CD1c-positive myeloid dendritic cell (primary cell): ENCODE data around the gene LYRM9.
"Not testable (repeated sequence)": the region's sequence is repeated elsewhere in the genome, so short reads cannot be mapped to it uniquely, and the experiment has no call there.

ENCODE experiments used
- DNase-seq: peaks from one replicate; pipeline ENCODE4 v3.0.0-alpha.2; 2016; ENCODE audit errors: extremely low spot score

Gene LYRM9

DNA sequence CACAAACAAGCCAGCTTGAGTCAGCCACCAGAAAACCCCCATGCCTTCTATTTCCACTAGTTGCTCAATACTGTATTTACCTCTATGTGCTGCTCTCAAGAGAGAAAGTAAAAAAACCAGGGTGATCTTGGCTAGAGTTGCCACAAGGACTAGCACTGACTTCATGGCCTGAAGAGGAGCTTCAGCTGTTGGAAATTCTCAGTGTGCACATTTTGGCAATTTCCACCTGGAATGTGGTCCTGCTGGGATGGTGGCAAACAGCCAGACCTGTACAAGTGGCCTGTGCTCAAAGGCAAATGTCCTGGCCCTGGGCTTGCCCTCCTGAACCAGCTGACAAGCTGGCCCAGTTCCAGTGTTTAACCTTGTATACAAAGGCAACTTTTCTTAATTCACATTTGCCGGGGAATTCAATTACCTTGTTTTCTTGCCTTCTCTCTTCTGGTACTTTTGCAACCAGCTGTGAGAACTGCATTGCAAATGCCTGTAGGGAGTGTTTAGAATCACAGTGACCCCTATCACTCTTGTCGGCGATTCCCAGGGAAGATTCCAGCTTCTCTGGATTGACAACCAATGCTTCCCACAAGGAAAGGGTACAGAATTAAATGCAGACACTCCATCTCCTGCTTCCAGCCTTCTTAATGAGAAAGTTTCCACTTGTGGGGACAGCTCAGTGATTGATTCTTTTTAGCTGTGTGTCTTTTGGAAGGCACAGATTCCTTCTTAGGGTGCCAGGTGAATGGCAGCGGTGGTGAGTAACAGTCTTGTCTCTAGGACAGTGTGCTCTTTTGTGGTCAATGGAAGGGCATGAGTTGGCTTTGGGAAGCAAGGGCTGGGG, 53.4 kb downstream of the LYRM9 start:
- DNase-seq: not testable (repeated sequence)

DNA sequence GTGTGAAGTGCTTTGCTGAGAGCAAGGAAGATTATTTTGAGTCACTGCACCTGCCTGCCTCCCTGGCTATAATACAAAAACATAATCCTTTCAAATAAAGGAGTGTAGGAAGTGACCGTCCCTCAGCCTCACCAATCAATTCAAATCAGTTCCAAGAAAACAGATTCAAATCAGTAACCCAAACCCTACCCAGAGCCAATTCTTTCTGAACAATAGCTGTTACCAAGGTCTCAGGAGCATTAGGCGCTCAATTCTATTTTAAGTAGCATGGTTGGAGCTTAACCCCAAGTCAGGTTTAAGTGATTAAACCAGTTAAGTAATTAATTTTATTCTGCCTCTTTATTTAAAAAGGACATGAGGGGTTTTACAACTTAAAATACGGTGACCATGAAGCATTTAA, 54.6 kb downstream of the LYRM9 start:
- not testable (repeated sequence) for DNase-seq

DNA sequence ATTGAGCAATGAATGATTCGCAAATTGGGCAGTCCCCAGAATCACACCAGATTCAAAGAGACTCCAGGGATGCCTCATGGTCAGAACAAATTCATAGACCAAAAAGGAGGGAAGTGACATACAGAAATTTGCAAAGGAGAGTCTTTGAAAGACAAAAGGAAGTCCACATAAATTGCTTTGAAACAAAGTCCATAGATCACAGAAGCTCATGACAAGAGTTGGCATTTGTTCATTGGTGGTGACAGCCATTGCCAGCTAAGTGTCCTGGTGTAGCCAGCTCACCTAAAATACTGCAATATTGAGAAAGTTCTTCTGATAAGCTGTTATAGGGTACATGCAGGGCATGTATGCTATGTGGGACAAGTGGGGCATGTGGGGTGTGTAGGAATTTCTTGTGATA, 55.4 kb downstream of the LYRM9 start:
- DNase-seq: not testable (repeated sequence)

DNA sequence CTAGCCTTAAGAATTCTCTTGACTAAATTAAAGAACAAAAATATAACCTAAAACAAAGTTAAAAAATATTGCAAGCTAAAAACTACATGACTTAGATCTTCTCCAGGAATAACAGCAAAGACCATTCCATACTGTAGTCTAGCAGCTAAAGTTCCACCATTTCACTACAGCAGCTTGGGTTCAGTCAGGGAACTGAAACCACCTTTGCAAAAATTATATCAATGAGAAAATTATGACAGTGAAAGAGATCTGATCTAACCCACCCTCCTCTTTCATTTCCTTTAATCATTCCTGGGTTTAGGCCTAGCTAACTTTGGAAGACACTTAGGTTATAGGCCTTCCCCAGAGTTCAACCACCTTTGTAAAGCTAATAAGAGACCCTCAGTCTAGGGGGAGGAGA, 56.5 kb downstream of the LYRM9 start:
- DNase-seq: no peak

DNA sequence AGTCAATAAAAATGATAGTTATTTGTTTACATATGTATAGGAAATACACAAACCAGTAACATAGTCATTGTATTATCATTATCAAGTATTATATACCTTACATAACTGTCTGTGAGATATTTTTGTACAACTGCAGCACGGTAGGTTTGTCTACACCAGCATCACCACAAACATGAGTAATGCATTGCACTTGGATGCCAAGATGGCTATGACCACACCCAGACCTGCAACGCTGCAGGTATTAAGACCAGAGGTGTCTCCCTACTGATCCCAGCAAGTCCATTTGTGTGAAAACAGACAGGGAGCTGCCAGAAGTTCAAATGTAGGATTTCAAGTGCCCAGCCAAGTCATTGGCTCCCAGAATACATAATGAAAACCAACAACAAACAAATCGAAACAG, 58.6 kb downstream of the LYRM9 start:
- no peak for DNase-seq

DNA sequence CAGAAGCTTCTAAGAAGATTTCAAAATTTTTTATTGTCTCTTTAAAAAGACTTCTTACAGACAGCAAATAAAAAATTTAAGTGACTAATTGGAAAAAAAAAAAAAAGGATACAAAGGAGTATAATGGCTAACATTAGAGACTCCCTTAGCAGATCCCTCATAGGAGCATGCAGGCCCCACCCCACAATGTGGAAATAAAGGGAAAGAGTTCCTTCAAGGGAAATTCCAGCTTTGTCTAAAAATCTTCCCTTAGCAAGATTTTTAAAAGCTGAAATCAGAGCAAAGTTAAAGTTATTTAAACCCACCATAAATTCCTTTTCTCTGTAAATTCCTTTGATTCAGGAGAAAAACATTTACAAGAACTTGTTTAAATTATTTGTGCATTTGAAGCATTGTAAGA, 60.3 kb downstream of the LYRM9 start:
- DNase-seq: no peak

DNA sequence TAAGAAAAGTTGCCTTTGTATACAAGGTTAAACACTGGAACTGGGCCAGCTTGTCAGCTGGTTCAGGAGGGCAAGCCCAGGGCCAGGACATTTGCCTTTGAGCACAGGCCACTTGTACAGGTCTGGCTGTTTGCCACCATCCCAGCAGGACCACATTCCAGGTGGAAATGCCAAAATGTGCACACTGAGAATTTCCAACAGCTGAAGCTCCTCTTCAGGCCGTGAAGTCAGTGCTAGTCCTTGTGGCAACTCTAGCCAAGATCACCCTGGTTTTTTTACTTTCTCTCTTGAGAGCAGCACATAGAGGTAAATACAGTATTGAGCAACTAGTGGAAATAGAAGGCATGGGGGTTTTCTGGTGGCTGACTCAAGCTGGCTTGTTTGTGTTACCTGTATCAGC, 63.3 kb downstream of the LYRM9 start:
- DNase-seq: not testable (repeated sequence)

DNA sequence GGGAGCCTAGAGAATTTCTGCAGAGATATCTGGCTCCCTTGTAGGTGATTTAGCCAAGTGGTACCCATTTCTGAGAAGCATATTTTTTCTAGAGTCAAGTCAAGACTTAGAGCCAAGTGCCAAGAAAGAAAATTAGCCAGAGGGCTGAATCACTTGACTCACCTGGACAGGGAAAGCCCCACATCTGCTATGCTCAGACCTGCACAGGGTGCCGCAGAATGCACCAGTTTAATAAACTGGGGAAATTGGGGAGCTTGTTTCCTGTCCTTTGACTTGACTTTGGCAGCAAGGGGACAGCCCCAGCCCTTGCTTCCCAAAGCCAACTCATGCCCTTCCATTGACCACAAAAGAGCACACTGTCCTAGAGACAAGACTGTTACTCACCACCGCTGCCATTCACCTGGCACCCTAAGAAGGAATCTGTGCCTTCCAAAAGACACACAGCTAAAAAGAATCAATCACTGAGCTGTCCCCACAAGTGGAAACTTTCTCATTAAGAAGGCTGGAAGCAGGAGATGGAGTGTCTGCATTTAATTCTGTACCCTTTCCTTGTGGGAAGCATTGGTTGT, 63.9 kb downstream of the LYRM9 start:
- DNase-seq: not testable (repeated sequence)
